ENCODE measurements around the gene PLTP. TPM values are rescaled to one million over a fixed set of nuclear protein-coding genes. Genes with fewer than 3 reads are reported as not detected.

PLTP gene
- total RNA-seq (2016; rRNA removed; fragmentation: Illumina TruSeq; extraction: Trizol) (7.0 and 16.9 TPM in 2 replicates), polyA plus RNA-seq (2011; rRNA removed) (28.6 and 30.7 TPM in 2 replicates), polyA minus RNA-seq (2011; rRNA and poly(A)+ RNA removed; ENCODE audit: low replicate concordance) (3.3 and 51.4 TPM in 2 replicates), Bru-seq, nascent RNA (percentile 47 among the genes with signal in this experiment), BruChase-seq, experiment 1, labeled RNA remaining after a 6-hour chase (percentile 39 among the genes with signal in this experiment), BruChase-seq, experiment 2, labeled RNA remaining after a 2-hour chase (percentile 37 among the genes with signal in this experiment)
- 3.6 and 5.4 TPM in 2 replicates for total RNA-seq (2016; cell fraction: cytosol; rRNA removed; fragmentation: Illumina TruSeq; extraction: Trizol; ENCODE audit: low read depth)
- 5.7 and 18.2 TPM in 2 replicates for total RNA-seq (2016; cell fraction: insoluble cytoplasmic fraction; rRNA removed; fragmentation: Illumina TruSeq; extraction: Trizol)
- total RNA-seq (2016; cell fraction: membrane; rRNA removed; fragmentation: Illumina TruSeq; extraction: Trizol), result 6.1 and 6.9 TPM in 2 replicates
- 18.3 and 22.2 TPM in 2 replicates for total RNA-seq (2016; cell fraction: nucleus; rRNA removed; fragmentation: Illumina TruSeq; extraction: Trizol)
- 26.4 and 36.2 TPM in 2 replicates for polyA plus RNA-seq (2011; cell fraction: cytosol; rRNA removed)
- 25.4 and 33.0 TPM in 2 replicates for polyA plus RNA-seq (2011; cell fraction: nucleus; rRNA removed)
- polyA plus RNA-seq (2012), result 13.5 and 20.7 TPM in 2 replicates
- polyA plus RNA-seq (2016; cell fraction: cytosol; fragmentation: Illumina TruSeq; extraction: Trizol; ENCODE audit: low read depth), result 6.3 and 6.9 TPM in 2 replicates
- polyA plus RNA-seq (2016; cell fraction: insoluble cytoplasmic fraction; fragmentation: Illumina TruSeq; extraction: Trizol; ENCODE audit: low read depth), result 7.2 and 10.5 TPM in 2 replicates
- 7.7 and 8.9 TPM in 2 replicates for polyA plus RNA-seq (2016; cell fraction: membrane; fragmentation: Illumina TruSeq; extraction: Trizol; ENCODE audit: low read depth)
- polyA plus RNA-seq (2016; cell fraction: nucleus; fragmentation: Illumina TruSeq; extraction: Trizol; ENCODE audit: insufficient read depth, low read depth), result 31.7 and 37.7 TPM in 2 replicates
- polyA minus RNA-seq (2011; cell fraction: cytosol; rRNA and poly(A)+ RNA removed), result 17.1 and 20.1 TPM in 2 replicates
- polyA minus RNA-seq (2011; cell fraction: nucleus; rRNA and poly(A)+ RNA removed), result 8.1 and 10.7 TPM in 2 replicates
- long read RNA-seq, experiment 1, transcript PLTP-203 (16 exons, 1,743 nt), result major isoform, 53 of 88 reads
- long read RNA-seq, experiment 1, partial matches to known transcripts, result 16 of 88 reads
- long read RNA-seq, experiment 1, other reads (novel, unspliced or antisense), result 13 of 88 reads
- long read RNA-seq, experiment 2, transcript PLTP-203 (16 exons, 1,743 nt), result major isoform, 41 of 80 reads
- long read RNA-seq, experiment 2, partial matches to known transcripts, result 19 of 80 reads
- long read RNA-seq, experiment 2, other reads (novel, unspliced or antisense), result 17 of 80 reads

- Histone ChIP-seq H2AFZ (ENCODE audit: low read length) (no peak within 1 kb of the TSS), H3K9me3 (ENCODE audit: low read length) (no peaks in the 10 kb centered on the region), H3K36me3 (replicated peaks in 1 of 2; ENCODE audit: control insufficient read depth in 1 of 2, insufficient read depth in 2 of 2, low read length in 2 of 2) (no peaks in the 10 kb centered on the region), H3K9ac (ENCODE audit: insufficient read depth, low read depth, low read length) (peak within 1 kb of the TSS; percentile 46), H3K79me2 (ENCODE audit: insufficient read depth, low read length) (no peaks in the 10 kb centered on the region), H3K27ac (ENCODE audit: extremely low read length, insufficient read depth, low read length) (no peak within 1 kb of the TSS), H3K4me1 (ENCODE audit: insufficient read depth, low read length) (peaks cover 51% of the 10 kb centered on the region), H3K4me3 (replicated peaks in 1 of 3; ENCODE audit: insufficient read depth in 1 of 3, low read depth in 2 of 3, low read length in 3 of 3) (peak within 1 kb of the TSS; percentile 29 to 66 (median 56)), H3K4me2 (ENCODE audit: low read depth, low read length) (peak within 1 kb of the TSS; percentile 71), H3K27me3 (ENCODE audit: control insufficient read depth in 1 of 2, insufficient read depth in 2 of 2, low read length in 2 of 2) (peaks cover 0 to 8% of the 10 kb centered on the region in 2 experiments; a peak in 3 of 5 replicates), H4K20me1 (ENCODE audit: insufficient read depth, low read length) (no peaks in the 10 kb centered on the region)
- TSS peak; percentile 75 for BruUV-seq (replicated peaks)
- CTCF ChIA-PET (ENCODE audit: low intra/inter-chr PET ratio, low total read pairs), result no interaction called here
- in situ Hi-C loops (cut with HindIII; ENCODE audit: extremely low pct_ligation_motif_present, low pct_unique_long_range_greater_than_20kb) (no loop called here), intact Hi-C loops (cut with micrococcal nuclease; ENCODE audit: unreplicated experiment) (no loop called here)
- ATAC-seq, result peak; percentile 28
- 47% methylated on average over 45 of the region's 58 CpGs for WGBS (ENCODE audit: low lambda C conversion rate)
- DNase-seq (ENCODE audit: low spot score), result no peak
- FAIRE-seq, result no peak
- POLR2A ChIA-PET, result interaction anchor here (0.7 to 8.8 kb wide), 7 partner anchors 8 to 48 kb away, joined by 3 to 164 read pairs (median 5); partner anchors contain the start of genes CTSA, NEURL2 and PCIF1
- no peak for TF ChIP-seq BHLHE40 (IDR thresholded peaks at IDR 0.05; ENCODE audit: low read length)
- peak; percentile 70; the same call in 1 of the 2 replicates for TF ChIP-seq DRAP1 (CRISPR knock-in tag; IDR thresholded peaks at IDR 0.05)
- TF ChIP-seq UBTF (CRISPR knock-in tag; IDR thresholded peaks at IDR 0.05), result peak; percentile 23; the same call in 1 of the 2 replicates
- no peak for TF ChIP-seq HNF4G (IDR thresholded peaks at IDR 0.05; ENCODE audit: borderline replicate concordance, low read depth, low read length)
- TF ChIP-seq HNF4G (CRISPR knock-in tag; IDR thresholded peaks at IDR 0.05; ENCODE audit: borderline replicate concordance, low read depth), result no peak
- TF ChIP-seq NFKBIZ (CRISPR knock-in tag; IDR thresholded peaks at IDR 0.05), result no peak
- TF ChIP-seq ZNF101 (CRISPR knock-in tag; IDR thresholded peaks at IDR 0.05; ENCODE audit: borderline replicate concordance, low read depth), result 0 out of 2 replicates have a peak, but pooled peaks have one; percentile 57
- no peak for TF ChIP-seq ZNF281 (CRISPR knock-in tag; IDR thresholded peaks at IDR 0.05; ENCODE audit: borderline replicate concordance)
- TF ChIP-seq ZNF335 (CRISPR knock-in tag; IDR thresholded peaks at IDR 0.05), result no peak
Measured at GRCh38 chr20:45911486-45912343, at the start of gene PLTP. TSS of gene PLTP (minus strand) at chr20:45912155. CDS start at chr20:45911452, 703 bp downstream.

Measured in HepG2 (cell line).